Islet of Langerhans (tissue), 1 donor: ENCODE results near the gene MEG3.

ENCODE experiments used
- FAIRE-seq: peaks from one replicate; lab custom pipeline; 2011; peaks lifted over from hg19 to GRCh38; lab: Jason Lieb, UNC

MEG3 gene

GRCh38 chr14:100825713-100826331, at the start of gene MEG3:
TSS of gene MEG3 (plus strand) at chr14:100826118.
- no peak for FAIRE-seq

- FAIRE-seq = no peak
Observed at GRCh38 chr14:100776681-100777365, 49.1 kb upstream of the MEG3 start.

GRCh38 chr14:100777366-100777817, 48.5 kb upstream of the MEG3 start:
- no peak for FAIRE-seq

DNA sequence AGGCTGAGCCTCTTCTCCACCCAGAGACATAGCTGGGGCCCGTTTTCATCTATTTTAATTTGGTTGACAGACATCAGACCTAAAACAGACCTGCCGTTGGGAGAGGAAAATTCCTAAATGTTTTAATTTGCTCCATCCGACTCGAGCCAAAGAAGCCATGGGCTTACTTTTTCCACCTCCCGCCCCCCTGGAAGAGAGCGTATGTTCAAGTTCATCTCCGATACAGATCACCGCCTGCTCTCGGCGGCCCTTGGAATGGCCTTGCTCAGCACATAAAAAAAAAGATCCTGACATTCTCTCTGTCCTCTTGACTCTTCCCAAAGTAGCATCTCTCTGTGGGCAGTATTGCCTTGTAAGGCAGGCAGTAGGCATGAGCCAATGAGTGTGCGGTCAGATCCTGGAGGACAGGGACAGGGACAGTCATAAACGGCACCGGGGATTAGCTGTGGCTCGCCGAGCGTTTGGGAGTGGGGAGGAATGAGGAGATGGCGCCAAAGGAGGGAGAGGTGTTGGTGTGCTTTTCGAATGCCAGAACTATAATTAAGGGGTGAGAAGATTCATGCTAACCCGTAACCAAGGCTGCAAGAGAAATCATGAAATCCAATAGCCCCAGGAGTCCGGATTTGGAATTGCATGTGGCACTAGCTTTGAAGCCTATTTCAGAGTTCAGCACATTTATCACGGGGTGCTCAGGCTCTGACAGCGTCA, 47.9 kb upstream of the MEG3 start:
- FAIRE-seq = no peak

GRCh38 chr14:100778526-100778882, 47.4 kb upstream of the MEG3 start:
- no peak for FAIRE-seq

- FAIRE-seq = no peak
Observed at GRCh38 chr14:100778951-100779690, 46.8 kb upstream of the MEG3 start.

DNA sequence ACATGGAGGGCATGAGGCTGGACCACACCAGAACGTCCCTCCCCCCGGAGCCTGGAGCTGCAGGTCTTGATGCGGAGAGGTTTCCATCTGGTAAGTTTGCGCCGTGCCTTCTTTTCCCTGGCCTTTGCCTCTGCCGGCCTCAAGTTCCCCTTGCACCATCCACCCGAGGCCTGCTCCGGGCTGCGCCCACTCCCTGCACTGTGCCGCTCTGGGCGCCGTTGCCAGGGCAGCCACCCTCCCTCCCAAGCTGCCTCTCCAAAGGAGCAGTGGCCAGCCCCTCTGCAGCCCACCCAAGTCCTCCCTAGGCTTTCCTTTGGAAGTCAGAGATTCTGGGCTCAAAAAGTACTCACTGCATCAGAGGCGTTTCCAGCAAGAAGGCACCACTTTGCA, 46.2 kb upstream of the MEG3 start:
- no peak for FAIRE-seq

- no peak for FAIRE-seq
Observed at GRCh38 chr14:100780246-100780645, 45.7 kb upstream of the MEG3 start.

DNA sequence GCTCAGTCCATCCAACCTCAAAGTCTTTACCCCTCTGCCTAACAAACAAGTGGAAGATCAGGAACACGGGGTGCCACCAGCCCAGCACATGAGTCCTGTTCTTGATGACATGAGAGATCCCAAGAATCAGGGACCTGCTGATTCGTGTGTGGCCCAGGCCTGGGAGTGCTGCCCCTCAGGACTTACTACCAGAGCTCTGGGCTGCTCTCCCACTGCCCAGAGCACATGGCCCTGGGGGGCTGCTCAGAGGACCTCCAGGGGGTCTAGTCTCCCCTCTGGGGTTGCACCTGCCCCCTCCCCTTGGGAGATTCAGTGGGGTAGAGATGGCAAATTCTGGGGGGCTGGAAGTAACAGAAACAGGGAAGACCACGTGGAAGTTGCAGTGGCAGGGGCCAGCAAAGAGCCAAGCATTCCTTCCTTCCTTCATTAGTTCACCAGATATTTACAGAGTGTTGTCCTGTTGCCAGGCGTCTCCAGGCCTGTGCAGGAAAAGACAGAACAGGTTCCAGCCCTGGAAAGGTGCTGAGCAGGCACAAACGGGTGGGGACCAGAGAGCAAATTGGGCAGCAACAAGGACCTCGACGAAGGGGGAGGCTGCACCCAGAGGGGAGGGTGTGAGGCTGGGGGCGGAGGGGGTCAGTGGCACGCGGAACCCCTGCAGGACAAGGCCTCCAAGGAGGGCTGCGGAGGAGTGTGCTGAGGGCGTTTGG, 45.1 kb upstream of the MEG3 start:
- FAIRE-seq = no peak

- no peak for FAIRE-seq
Observed at GRCh38 chr14:100781952-100782351, 44.0 kb upstream of the MEG3 start.

DNA sequence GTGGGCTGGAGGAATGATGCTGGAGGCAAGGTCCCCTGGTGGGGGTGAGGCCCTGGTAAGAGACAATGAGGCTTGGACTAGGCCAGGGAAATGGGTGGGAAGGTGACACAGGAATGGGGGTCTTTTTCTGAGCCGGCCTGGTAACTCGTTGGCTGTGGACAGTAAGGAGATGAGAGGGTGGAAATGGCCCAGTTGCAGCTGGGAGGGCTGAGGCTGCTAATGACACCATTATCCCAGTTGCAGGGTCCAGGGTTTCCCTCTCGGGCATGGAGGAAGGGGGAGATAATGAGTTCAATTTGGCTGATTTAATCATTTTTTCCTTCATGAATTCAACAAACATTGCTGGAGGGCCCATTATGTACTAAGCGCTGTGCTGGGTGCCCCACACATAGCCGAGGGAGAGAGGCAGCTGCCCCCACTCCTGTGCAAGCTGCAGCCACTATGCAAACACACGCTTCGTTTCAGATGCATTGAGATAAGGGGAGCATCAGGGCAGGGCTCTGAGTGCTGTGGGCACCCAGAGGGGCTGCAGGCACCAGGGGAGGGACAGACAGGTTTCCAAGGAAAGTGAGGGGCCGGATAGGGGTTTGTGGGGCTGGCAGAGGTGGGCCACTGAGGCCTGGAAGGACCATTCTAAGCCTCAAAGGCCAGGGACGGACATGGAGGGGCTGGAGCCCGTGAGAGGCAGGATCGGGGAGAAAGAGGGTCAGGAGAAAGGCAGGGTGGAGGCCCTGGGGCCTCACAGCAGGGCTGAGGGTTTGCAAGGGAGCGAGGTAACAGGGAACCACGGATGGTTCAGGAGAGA, 43.2 kb upstream of the MEG3 start:
- FAIRE-seq = no peak

- no peak for FAIRE-seq
Observed at GRCh38 chr14:100783630-100784370, 42.1 kb upstream of the MEG3 start.

DNA sequence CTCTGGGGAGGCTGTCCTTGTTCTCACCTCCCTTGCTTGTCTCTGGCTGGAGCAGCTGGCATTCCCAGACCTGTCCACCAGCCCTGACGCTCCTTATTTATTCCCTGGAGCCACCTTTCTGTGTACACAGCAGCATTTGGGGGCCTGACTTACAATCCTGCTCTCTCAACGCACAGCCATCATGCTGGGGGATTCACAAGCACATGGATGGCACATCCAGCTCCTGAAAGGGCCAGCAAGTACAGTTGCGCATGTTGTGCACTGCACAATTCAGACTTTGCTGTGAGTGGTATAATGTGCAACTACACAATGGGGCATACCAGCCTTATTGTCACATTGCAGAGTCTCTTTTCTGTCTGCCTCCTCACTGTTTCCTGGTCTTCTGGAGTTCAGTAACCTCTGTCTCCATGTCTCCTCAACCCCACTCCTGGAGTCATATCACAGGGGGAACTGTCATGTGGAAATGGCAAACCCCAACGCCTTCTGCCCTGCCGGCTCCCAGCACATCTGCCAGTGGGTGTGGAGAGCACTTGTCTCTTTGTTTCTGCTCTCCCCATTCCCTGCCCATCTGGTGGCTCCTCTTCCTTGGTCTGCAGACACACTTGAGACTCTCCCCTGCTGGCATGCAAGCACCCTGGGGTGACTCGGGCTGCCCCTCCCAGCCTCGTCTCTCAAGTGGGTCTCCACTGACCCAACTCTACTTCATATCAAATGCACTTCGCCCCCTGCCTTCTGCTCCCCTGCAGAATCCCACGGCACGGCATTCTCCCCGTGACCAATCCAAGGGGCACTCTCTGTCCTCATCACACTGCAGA, 41.2 kb upstream of the MEG3 start:
- FAIRE-seq = no peak

- FAIRE-seq = no peak
Observed at GRCh38 chr14:100785338-100785615, 40.6 kb upstream of the MEG3 start.

DNA sequence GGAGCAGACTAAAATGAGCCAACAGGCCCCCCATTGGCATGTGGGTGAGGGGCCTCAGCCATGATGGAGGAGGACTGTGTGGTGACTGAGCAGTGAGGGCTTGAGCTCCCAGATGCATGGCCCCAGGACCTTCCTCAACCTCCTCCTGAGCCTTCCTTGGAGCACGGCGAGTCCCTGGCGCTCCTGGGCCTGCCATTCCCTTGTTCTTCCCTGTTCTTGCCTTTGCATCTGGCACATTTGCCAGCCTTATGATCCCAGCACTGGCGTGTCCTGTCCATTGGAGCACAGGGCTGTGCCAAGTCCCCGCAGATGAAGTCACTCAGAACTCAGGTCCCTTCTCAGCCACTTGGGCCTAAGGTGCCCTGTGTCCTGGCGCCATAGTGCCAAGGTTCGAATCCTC, 40.3 kb upstream of the MEG3 start:
- FAIRE-seq = no peak

- no peak for FAIRE-seq
Observed at GRCh38 chr14:100786131-100786530, 39.8 kb upstream of the MEG3 start.

DNA sequence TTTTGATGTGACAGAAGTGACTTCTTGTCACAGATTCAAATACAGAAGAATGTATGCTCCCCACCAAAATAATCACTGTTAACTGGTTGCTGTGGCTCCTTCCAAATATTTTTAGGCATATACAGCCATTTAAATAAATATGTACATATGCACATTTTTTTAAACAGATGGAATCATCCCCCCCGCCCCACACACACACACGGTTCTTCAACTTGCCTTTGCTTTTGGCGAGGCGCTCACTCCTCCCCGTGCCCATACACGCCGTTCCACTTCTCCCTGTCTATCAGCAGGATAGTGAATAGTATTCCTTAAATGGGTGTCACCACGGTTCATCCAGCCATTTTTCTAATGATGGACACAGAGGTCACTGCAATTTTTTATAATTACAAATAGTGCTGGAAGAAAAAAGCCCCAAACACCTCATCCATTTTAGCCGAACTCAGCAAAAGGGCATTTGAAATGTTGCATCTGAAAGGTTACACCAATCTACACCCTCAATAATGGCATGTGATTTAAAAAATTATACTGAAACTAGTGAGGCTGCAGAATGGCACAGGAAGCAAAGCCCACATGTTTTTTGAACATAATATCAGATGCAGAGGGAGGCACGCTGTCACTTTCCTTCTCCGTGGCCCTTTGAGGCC, 39.2 kb upstream of the MEG3 start:
- FAIRE-seq = no peak

DNA sequence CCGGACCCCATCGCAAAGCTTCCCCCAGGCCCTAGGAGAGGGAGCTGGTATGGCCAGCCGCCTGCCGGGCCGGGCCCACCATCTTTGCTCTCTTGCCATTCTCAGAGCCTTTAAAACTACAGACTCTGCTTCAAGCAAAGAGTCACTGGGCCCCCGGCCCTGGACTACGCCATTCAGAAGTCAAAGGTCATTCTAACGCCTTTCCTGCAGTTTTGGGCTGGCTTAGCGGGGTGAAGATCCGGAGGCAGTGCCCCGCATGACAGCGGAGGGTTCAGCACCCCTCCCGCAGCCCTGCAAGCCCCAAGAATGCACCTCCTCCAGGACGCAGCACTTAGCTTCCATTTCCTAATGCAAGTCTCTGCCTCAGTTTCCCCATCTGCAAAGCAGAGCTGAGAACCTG, 38.3 kb upstream of the MEG3 start:
- FAIRE-seq = no peak

DNA sequence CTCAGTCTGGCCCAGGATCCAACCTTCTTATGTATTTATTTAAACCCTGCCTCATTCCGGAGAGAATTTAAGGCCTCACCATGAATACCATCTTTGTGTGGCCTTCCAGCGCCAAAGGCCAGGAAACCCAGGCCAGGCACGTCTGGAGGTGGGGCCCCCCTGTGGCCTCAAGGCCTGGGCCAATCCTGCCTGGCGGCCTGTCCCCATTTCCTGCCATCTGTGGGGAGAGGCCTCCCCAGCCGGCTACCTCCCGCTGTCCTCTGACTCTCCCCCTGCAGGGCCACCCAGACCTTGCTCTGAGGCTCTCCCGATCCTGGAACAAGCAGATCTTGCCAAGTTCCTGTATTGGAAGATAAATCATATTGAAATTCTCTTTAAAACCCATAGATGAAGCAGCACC, 37.4 kb upstream of the MEG3 start:
- no peak for FAIRE-seq

- FAIRE-seq = no peak
Observed at GRCh38 chr14:100788942-100789341, 37.0 kb upstream of the MEG3 start.
